B cell (primary cell): Measurements from ENCODE around the gene ZNF438. TPM values are rescaled to one million over a fixed set of nuclear protein-coding genes. Genes with fewer than 3 reads are reported as not detected.

ENCODE experiments used
- ATAC-seq: fragments of 200-7000 bp; cut with Tn5 transposase; one replicate; pipeline ENCODE4 v1.10.0; 2021; ENCODE audit warnings: low read depth, mild to moderate bottlenecking, moderate number of reproducible peaks, moderate library complexity
- CTCF ChIA-PET: fragments of 350-600 bp; sonication (Branson Sonifier 250); formaldehyde crosslinking; loops from one replicate; lab custom pipeline; 2021; ENCODE audit warnings: antibody characterized with exemption, inconsistent platforms; lab: Charles Lee
- POLR2A ChIA-PET: fragments of 350-600 bp; sonication (Branson Sonifier 250); formaldehyde crosslinking; loops from one replicate; lab custom pipeline; 2021; ENCODE audit warnings: antibody characterized with exemption; lab: Charles Lee
- DNase-seq: peaks from one replicate; pipeline ENCODE4 v3.0.0; 2013
- H2AFZ ChIP-seq: 2 replicates; pipeline ENCODE4 v1.6.1; 2012; ENCODE audit warnings: mild to moderate bottlenecking, low read depth, low read length; ENCODE audit not compliant: insufficient read depth, poor library complexity, severe bottlenecking
- H3K27ac ChIP-seq, 2 donors: 1 replicate in 1 of 2; 2 replicates in 1 of 2; pipeline ENCODE4 v1.5.1; 2012 to 2013; ENCODE audit warnings: low read length in 2 of 2, mild to moderate bottlenecking in 2 of 2, moderate library complexity in 1 of 2
- H3K27me3 ChIP-seq, 4 experiments: fragments of 200-600 bp in 1 of 4; sonication (generic) in 1 of 4; replicated peaks in 1 of 4; 1 replicate in 2 of 4; 2 replicates in 2 of 4; pipeline versions ENCODE4 v1.6.1 to v1.7.0; 2013 to 2016; ENCODE audit warnings: low read length in 3 of 4, mild to moderate bottlenecking in 2 of 4, mixed read lengths in 1 of 4, moderate library complexity in 1 of 4; ENCODE audit not compliant: insufficient read depth in 4 of 4, control insufficient read depth in 3 of 4; ENCODE audit errors: control extremely low read depth in 1 of 4
- H3K36me3 ChIP-seq, 2 experiments: replicated peaks in 1 of 2; 1 replicate in 1 of 2; 2 replicates in 1 of 2; pipeline versions ENCODE4 v1.6.1 to v1.7.1; 2013; ENCODE audit warnings: low read length in 1 of 2; ENCODE audit not compliant: insufficient read depth in 2 of 2, control insufficient read depth in 1 of 2; ENCODE audit errors: control extremely low read depth in 1 of 2, extremely low read depth in 1 of 2
- H3K4me1 ChIP-seq, 2 donors: fragments of 200-600 bp in 1 of 2; sonication (generic) in 1 of 2; 1 replicate in 1 of 2; 2 replicates in 1 of 2; pipeline versions ENCODE4 v1.5.1 to v1.6.1; 2013 to 2017; ENCODE audit warnings: low read length in 2 of 2; ENCODE audit not compliant: control insufficient read depth in 2 of 2, insufficient read depth in 2 of 2
- H3K4me2 ChIP-seq: replicated peaks from 2 replicates; pipeline ENCODE3; 2012; ENCODE audit warnings: mild to moderate bottlenecking, low read depth, low read length; ENCODE audit not compliant: poor library complexity, severe bottlenecking
- H3K4me3 ChIP-seq, 5 experiments: fragments of 200-600 bp in 1 of 5; sonication (generic) in 1 of 5; 1 replicate in 3 of 5; 2 replicates in 2 of 5; pipeline versions ENCODE4 v1.5.1 to v1.7.0; 2011 to 2016; ENCODE audit warnings: low read length in 4 of 5, mild to moderate bottlenecking in 4 of 5, low read depth in 2 of 5, control low read depth in 1 of 5, moderate library complexity in 1 of 5; ENCODE audit not compliant: insufficient read depth in 1 of 5; ENCODE audit errors: control extremely low read depth in 1 of 5, extremely low read depth in 1 of 5
- H3K79me2 ChIP-seq: fragments of 200-600 bp; sonication (generic); one replicate; pipeline ENCODE4 v1.6.0; 2016; ENCODE audit warnings: low read length; ENCODE audit not compliant: control insufficient read depth, insufficient read depth
- H3K9ac ChIP-seq: fragments of 200-600 bp; sonication (generic); 2 replicates; pipeline ENCODE4 v1.6.1; 2017; ENCODE audit warnings: mild to moderate bottlenecking, low read length, moderate library complexity
- H3K9me3 ChIP-seq, 3 donors: one replicate each; pipeline versions ENCODE4 v1.6.1 to v1.7.1; 2013; ENCODE audit warnings: low read length in 2 of 3; ENCODE audit not compliant: control insufficient read depth in 2 of 3, insufficient read depth in 1 of 3; ENCODE audit errors: control extremely low read depth in 1 of 3
- H4K20me1 ChIP-seq: 2 replicates; pipeline ENCODE4 v1.6.0; 2012; ENCODE audit warnings: mild to moderate bottlenecking, low read length; ENCODE audit not compliant: insufficient read depth, control insufficient read depth, poor library complexity, severe bottlenecking
- H3K27ac Mint-ChIP-seq: one replicate; pipeline ENCODE4 v1.8.0; 2021; ENCODE audit warnings: mixed read lengths
- H3K27me3 Mint-ChIP-seq: one replicate; pipeline ENCODE4 v1.8.0; 2021; ENCODE audit warnings: mixed read lengths
- H3K4me1 Mint-ChIP-seq: one replicate; pipeline ENCODE4 v1.8.0; 2021; ENCODE audit warnings: mixed read lengths
- H3K4me3 Mint-ChIP-seq: one replicate; pipeline ENCODE4 v1.8.0; 2021; ENCODE audit warnings: mixed read lengths
- H3K9me3 Mint-ChIP-seq: one replicate; pipeline ENCODE4 v1.8.0; 2022; ENCODE audit warnings: mixed read lengths; ENCODE audit not compliant: insufficient read depth
- CTCF ChIP-seq: fragments of 200-600 bp; IDR thresholded peaks from one replicate; pipeline ENCODE4 v1.8.0; 2022; ENCODE audit warnings: antibody characterized with exemption, mild to moderate bottlenecking
- EZH2 ChIP-seq: IDR thresholded peaks from 2 replicates; pipeline ENCODE4 v1.6.1; 2012; ENCODE audit warnings: borderline replicate concordance, low read depth, mild to moderate bottlenecking, moderate library complexity, low read length; ENCODE audit not compliant: insufficient read depth, poor library complexity, severe bottlenecking
- WGBS: methylation state at CpG from one replicate; pipeline ENCODE4 v1.1.5; 2013; ENCODE audit warnings: missing lambda C conversion rate; ENCODE audit not compliant: insufficient coverage; 5-methylcytosine and 5-hydroxymethylcytosine counted together
- intact Hi-C: fragments of 100-400 bp; cut with micrococcal nuclease; formaldehyde crosslinking; loops from one replicate; pipeline ENCODE4 v1.10.0; 2022
- polyA plus RNA-seq: library from polyadenylated mRNA; depleted of rRNA; stranded (reverse); fragments of >200 nt; gene quantifications from 2 replicates; pipeline ENCODE4 v1.2.3, GENCODE V29; 2012
- total RNA-seq, 2 donors: library from RNA; stranded (reverse); fragments of 120-200 nt in 1 of 2; gene quantifications; 1 replicate in 1 of 2; 2 replicates in 1 of 2; pipeline versions ENCODE4 v1.2.3 to v1.2.4, GENCODE V29; 2013 to 2022

ZNF438 gene
- total and polyA plus RNA-seq, 2 donors (not counting 1 experiment from before 2014, with no cell fraction given), result 2.0 to 3.7 TPM

- no peak for DNase-seq
- Histone ChIP-seq H3K4me1 (no peaks in the 10 kb centered on the region), H3K9ac (no peak overlapping the region), H3K36me3 (no peaks in the 10 kb centered on the region), H2AFZ (no peak overlapping the region), H4K20me1 (no peaks in the 10 kb centered on the region), H3K79me2 (no peaks in the 10 kb centered on the region), H3K27ac (no peak overlapping the region), H3K27me3 (no peaks in the 10 kb centered on the region), H3K9me3 (peaks cover 0 to 4% (median 0%) of the 10 kb centered on the region in 3 donors), H3K4me2 (no peak overlapping the region), H3K4me3 (no peak overlapping the region)
- CTCF ChIA-PET, result no interaction called here
- no peaks in the 10 kb centered on the region for H3K9me3 Mint-ChIP-seq
- H3K4me3 Mint-ChIP-seq, result no peak overlapping the region
- H3K27ac Mint-ChIP-seq, result no peak overlapping the region
- WGBS, result 97% methylated on average over 13 of the region's 17 CpGs
- intact Hi-C loops, result no loop called here
- TF ChIP-seq CTCF (no peak), EZH2 (no peak)
- H3K4me1 Mint-ChIP-seq, result no peaks in the 10 kb centered on the region
- POLR2A ChIA-PET, result no interaction called here
- ATAC-seq, result no peak
- peaks cover 14% of the 10 kb centered on the region for H3K27me3 Mint-ChIP-seq
These were observed 209.5 kb downstream of the ZNF438 start for GRCh38 chr10:30821994-30822692.

GRCh38 chr10:30821261-30821993 is 210.2 kb downstream of the ZNF438 start:
- Histone ChIP-seq H3K4me2 (no peak overlapping the region), H3K4me1 (no peaks in the 10 kb centered on the region), H3K36me3 (no peaks in the 10 kb centered on the region), H3K4me3 (no peak overlapping the region), H3K27me3 (no peaks in the 10 kb centered on the region), H3K9me3 (peaks cover 0 to 4% (median 0%) of the 10 kb centered on the region in 3 donors), H2AFZ (no peak overlapping the region), H3K27ac (no peak overlapping the region), H3K9ac (no peak overlapping the region), H3K79me2 (no peaks in the 10 kb centered on the region), H4K20me1 (no peaks in the 10 kb centered on the region)
- Mint-ChIP-seq H3K4me1 (no peaks in the 10 kb centered on the region), H3K27ac (no peak overlapping the region), H3K9me3 (no peaks in the 10 kb centered on the region), H3K4me3 (no peak overlapping the region), H3K27me3 (peaks cover 14% of the 10 kb centered on the region)
- ChIA-PET POLR2A (no interaction called here), CTCF (no interaction called here)
- DNase-seq (no peak), ATAC-seq (no peak)
- TF ChIP-seq EZH2 (no peak), CTCF (no peak)
- WGBS, result 87% methylated on average over 10 of the region's 10 CpGs
- intact Hi-C loops, result no loop called here
